IMR-90 (cell line): ENCODE measurements around the gene METTL14. TPM values are rescaled to one million over a fixed set of nuclear protein-coding genes. Genes with fewer than 3 reads are reported as not detected.

ENCODE experiments used
- ATAC-seq: fragments of 200-7000 bp; cut with Tn5 transposase; 2 replicates; pipeline ENCODE4 v1.9.1; 2020; ENCODE audit warnings: low read depth, mild to moderate bottlenecking, moderate library complexity
- BruUV-seq: library from RNA; stranded (reverse); fragments of 400-500 nt; replicated peaks from 2 replicates; lab custom pipeline; 2021; lab: Mats Ljungman, UMichigan
- CTCF ChIA-PET: fragments of 300-600 bp; formaldehyde crosslinking; extraction: SDS; loops from one replicate; lab custom pipeline; 2021; ENCODE audit warnings: antibody characterized with exemption; lab: Yijun Ruan, JAX
- POLR2A ChIA-PET: fragments of 300-600 bp; sonication (Branson Sonifier 250); formaldehyde crosslinking; loops from one replicate; lab custom pipeline; 2022; ENCODE audit warnings: antibody characterized with exemption; ENCODE audit not compliant: unreplicated experiment; lab: Charles Lee
- DNase-seq: peaks from one replicate; pipeline ENCODE4 v3.0.0; 2013
- H2AFZ ChIP-seq: replicated peaks from 2 replicates; pipeline ENCODE3; 2013; ENCODE audit warnings: low read length, mild to moderate bottlenecking; ENCODE audit not compliant: poor library complexity
- H2AK5ac ChIP-seq: 2 replicates; pipeline ENCODE4 v1.6.1; 2013; ENCODE audit warnings: low read depth, low read length, inconsistent platforms
- H2AK9ac ChIP-seq: replicated peaks from 2 replicates; pipeline ENCODE3; 2013; ENCODE audit warnings: mild to moderate bottlenecking, low read depth, low read length, moderate library complexity; ENCODE audit not compliant: poor library complexity
- H2BK120ac ChIP-seq: 2 replicates; pipeline ENCODE4 v1.6.1; 2013; ENCODE audit warnings: low read depth, low read length, inconsistent platforms
- H2BK15ac ChIP-seq: 3 replicates; pipeline ENCODE4 v1.6.1; 2013; ENCODE audit warnings: low read depth, low read length, inconsistent platforms
- H2BK20ac ChIP-seq: 2 replicates; pipeline ENCODE4 v1.6.1; 2013; ENCODE audit warnings: low read depth, mild to moderate bottlenecking, inconsistent platforms, low read length, moderate library complexity
- H2BK5ac ChIP-seq: 2 replicates; pipeline ENCODE4 v1.6.1; 2013; ENCODE audit warnings: mild to moderate bottlenecking, low read depth, low read length, inconsistent platforms; ENCODE audit not compliant: poor library complexity, severe bottlenecking
- H3K14ac ChIP-seq: replicated peaks from 2 replicates; pipeline ENCODE4 v1.6.1; 2013; ENCODE audit warnings: low read depth, low read length, inconsistent platforms
- H3K18ac ChIP-seq: 2 replicates; pipeline ENCODE4 v1.6.1; 2013; ENCODE audit warnings: low read depth, low read length, control low read depth
- H3K23ac ChIP-seq: 2 replicates; pipeline ENCODE4 v1.6.1; 2013; ENCODE audit warnings: low read depth, low read length, inconsistent platforms
- H3K27ac ChIP-seq: 2 replicates; pipeline ENCODE4 v1.5.1; 2013; ENCODE audit warnings: mild to moderate bottlenecking, control low read depth, low read length; ENCODE audit not compliant: insufficient read depth
- H3K27me3 ChIP-seq: 2 replicates; pipeline ENCODE4 v1.6.1; 2013; ENCODE audit warnings: low read length; ENCODE audit not compliant: control insufficient read depth, insufficient read depth
- H3K36me3 ChIP-seq: 2 replicates; pipeline ENCODE4 v1.6.1; 2013; ENCODE audit warnings: low read length, mixed read lengths; ENCODE audit not compliant: control insufficient read depth, insufficient read depth
- H3K4ac ChIP-seq: 2 replicates; pipeline ENCODE4 v1.6.1; 2013; ENCODE audit warnings: low read depth, low read length, inconsistent platforms
- H3K4me1 ChIP-seq: 2 replicates; pipeline ENCODE4 v1.6.1; 2013; ENCODE audit warnings: low read length, mixed read lengths; ENCODE audit not compliant: control insufficient read depth, insufficient read depth
- H3K4me2 ChIP-seq: 2 replicates; pipeline ENCODE4 v1.6.1; 2013; ENCODE audit warnings: low read depth, mild to moderate bottlenecking, control low read depth, low read length, moderate library complexity
- H3K4me3 ChIP-seq: 2 replicates; pipeline ENCODE4 v1.5.1; 2013; ENCODE audit warnings: low read depth, mild to moderate bottlenecking, control low read depth, low read length, moderate library complexity; ENCODE audit not compliant: insufficient read depth
- H3K56ac ChIP-seq: 2 replicates; pipeline ENCODE4 v1.6.1; 2013; ENCODE audit warnings: low read length, inconsistent platforms; ENCODE audit not compliant: insufficient read depth; ENCODE audit errors: extremely low read depth
- H3K79me1 ChIP-seq, 2 experiments: 2 replicates each; pipeline ENCODE4 v1.6.1; 2013; ENCODE audit warnings: low read length in 2 of 2, inconsistent platforms in 1 of 2, low read depth in 1 of 2
- H3K9ac ChIP-seq: 2 replicates; pipeline ENCODE4 v1.6.1; 2013; ENCODE audit warnings: low read depth, low read length, control low read depth
- H3K9me1 ChIP-seq: 2 replicates; pipeline ENCODE4 v1.6.1; 2013; ENCODE audit warnings: low read length, inconsistent platforms; ENCODE audit not compliant: insufficient read depth
- H3K9me3 ChIP-seq: 2 replicates; pipeline ENCODE4 v1.6.1; 2013; ENCODE audit warnings: low read length; ENCODE audit not compliant: control insufficient read depth, insufficient read depth
- H4K20me1 ChIP-seq: 2 replicates; pipeline ENCODE4 v1.6.1; 2013; ENCODE audit warnings: low read length, inconsistent platforms; ENCODE audit not compliant: insufficient read depth
- H4K5ac ChIP-seq: 2 replicates; pipeline ENCODE4 v1.6.1; 2013; ENCODE audit warnings: mild to moderate bottlenecking, low read depth, low read length, control low read depth
- H4K8ac ChIP-seq, 2 experiments: 2 replicates each; pipeline ENCODE4 v1.6.1; 2013; ENCODE audit warnings: low read depth in 2 of 2, low read length in 2 of 2, control low read depth in 1 of 2, inconsistent platforms in 1 of 2
- H4K91ac ChIP-seq: 2 replicates; pipeline ENCODE4 v1.6.1; 2013; ENCODE audit warnings: low read depth, low read length, inconsistent platforms; ENCODE audit not compliant: insufficient read depth
- MAFK ChIP-seq: IDR thresholded peaks from 2 replicates; pipeline ENCODE4 v1.6.1; 2012; ENCODE audit warnings: low read depth, low read length, improper control_type of control experiment
- MAZ ChIP-seq: IDR thresholded peaks from 2 replicates; pipeline ENCODE4 v1.6.1; 2012; ENCODE audit warnings: low read depth, mild to moderate bottlenecking, low read length, improper control_type of control experiment, moderate library complexity, borderline replicate concordance
- MXI1 ChIP-seq: IDR thresholded peaks from 2 replicates; pipeline ENCODE4 v1.6.1; 2012; ENCODE audit warnings: low read depth, mild to moderate bottlenecking, low read length, moderate library complexity, borderline replicate concordance
- NFE2L2 ChIP-seq: fragments of 150-350 bp; IDR thresholded peaks from 2 replicates; pipeline ENCODE4 v1.6.1; 2016; ENCODE audit warnings: low read depth, mild to moderate bottlenecking, low read length
- POLR2A ChIP-seq: IDR thresholded peaks from 2 replicates; pipeline ENCODE4 v1.6.1; 2012; ENCODE audit warnings: mild to moderate bottlenecking, low read depth, low read length
- RAD21 ChIP-seq: IDR thresholded peaks from 2 replicates; pipeline ENCODE4 v1.6.1; 2012; ENCODE audit warnings: low read length, improper control_type of control experiment
- RCOR1 ChIP-seq: IDR thresholded peaks from 2 replicates; pipeline ENCODE4 v1.6.1; 2012; ENCODE audit warnings: mild to moderate bottlenecking, low read length, improper control_type of control experiment; ENCODE audit not compliant: insufficient replicate concordance
- WGBS, 2 experiments: methylation state at CpG; one replicate each; pipeline versions ENCODE4 v1.1.5 to v1.1.7; 2013; ENCODE audit warnings: missing lambda C conversion rate in 2 of 2; ENCODE audit not compliant: insufficient read length in 1 of 2; ENCODE audit errors: extremely low coverage in 2 of 2; 5-methylcytosine and 5-hydroxymethylcytosine counted together
- dilution Hi-C: fragments of 300-500 bp; cut with HindIII; formaldehyde crosslinking; loops from one replicate; pipeline ENCODE4 v1.14.3; 2018; ENCODE audit warnings: low sequenced_read_pairs; ENCODE audit not compliant: unreplicated experiment
- in situ Hi-C: fragments of 300-500 bp; cut with MboI; formaldehyde crosslinking; loops from 3 replicates; pipeline ENCODE4 v1.14.3; 2019; ENCODE audit warnings: low sequenced_read_pairs, inconsistent platforms, mixed read lengths
- intact Hi-C: fragments of 100-400 bp; cut with micrococcal nuclease; formaldehyde crosslinking; loops from 2 replicates; pipeline ENCODE4 v1.10.0; 2022
- polyA plus RNA-seq, 3 experiments: library from polyadenylated mRNA; depleted of rRNA; stranded (reverse); fragments of >200 nt; gene quantifications; 2 replicates each; pipeline ENCODE4 v1.2.3, GENCODE V29; 2012; ENCODE audit warnings: low replicate concordance in 1 of 3
- total RNA-seq: library from RNA; depleted of rRNA; stranded (reverse); fragments of >200 nt; gene quantifications from 2 replicates; pipeline ENCODE4 v1.2.3, GENCODE V29; 2012
- TF ChIP-seq, protein P1 (sequence below): fragments of 150-350 bp; IDR thresholded peaks from 2 replicates; pipeline ENCODE4 v1.6.1; 2016; ENCODE audit warnings: low read depth, mild to moderate bottlenecking, low read length, moderate library complexity, borderline replicate concordance

The METTL14 gene
- total and polyA plus RNA-seq, 2 of the 4 experiments (the other 2 are of a cell fraction), result 5.0 to 9.3 TPM

DNA sequence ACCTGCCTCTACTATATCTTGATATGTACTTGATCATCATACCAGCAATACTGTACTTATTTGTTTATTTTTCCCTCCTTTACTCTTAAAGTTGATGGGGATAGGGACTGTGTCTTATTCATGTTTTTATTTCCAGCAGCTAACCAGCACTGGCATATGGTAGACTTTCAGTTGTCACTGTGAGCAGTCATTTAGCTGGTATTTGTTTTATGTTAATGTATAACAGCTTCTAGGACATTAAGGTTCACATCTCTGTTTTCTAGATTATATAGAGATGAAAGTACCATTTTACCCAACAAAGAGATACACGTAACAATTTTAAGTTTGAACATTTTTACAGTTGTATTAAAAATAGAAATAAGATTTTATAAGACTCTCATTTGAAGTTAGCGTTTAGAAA, 17.9 kb downstream of the METTL14 start:
- POLR2A ChIA-PET, result no interaction called here
- peaks cover 27% of the 10 kb centered on the region for H3K36me3 ChIP-seq
- in situ Hi-C loops, result no loop called here

More for the DNA sequence above, 17.9 kb downstream of the METTL14 start:
- H4K91ac ChIP-seq, result no peak overlapping the region
- H3K27me3 ChIP-seq, result no peaks in the 10 kb centered on the region
- no TSS peak for BruUV-seq
- H3K14ac ChIP-seq, result no peak overlapping the region
- dilution Hi-C loops, result no loop called here
- no peak overlapping the region for H3K56ac ChIP-seq
- no peaks in the 10 kb centered on the region; the same call in 1 of the 2 replicates for H4K20me1 ChIP-seq
- no peak overlapping the region for H2BK20ac ChIP-seq
- ATAC-seq, result no peak
- no peak overlapping the region for H2AK5ac ChIP-seq
- no peak for TF ChIP-seq RAD21
- TF ChIP-seq, protein P1, sequence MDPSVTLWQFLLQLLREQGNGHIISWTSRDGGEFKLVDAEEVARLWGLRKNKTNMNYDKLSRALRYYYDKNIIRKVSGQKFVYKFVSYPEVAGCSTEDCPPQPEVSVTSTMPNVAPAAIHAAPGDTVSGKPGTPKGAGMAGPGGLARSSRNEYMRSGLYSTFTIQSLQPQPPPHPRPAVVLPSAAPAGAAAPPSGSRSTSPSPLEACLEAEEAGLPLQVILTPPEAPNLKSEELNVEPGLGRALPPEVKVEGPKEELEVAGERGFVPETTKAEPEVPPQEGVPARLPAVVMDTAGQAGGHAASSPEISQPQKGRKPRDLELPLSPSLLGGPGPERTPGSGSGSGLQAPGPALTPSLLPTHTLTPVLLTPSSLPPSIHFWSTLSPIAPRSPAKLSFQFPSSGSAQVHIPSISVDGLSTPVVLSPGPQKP, result no peak
- TF ChIP-seq MAFK, result no peak
- no peak for TF ChIP-seq NFE2L2
- TF ChIP-seq POLR2A, result no peak
- no peak for TF ChIP-seq MXI1
- TF ChIP-seq MAZ, result no peak
- TF ChIP-seq RCOR1, result no peak
- no peak overlapping the region for H4K8ac ChIP-seq
- H3K4me3 ChIP-seq, result no peak overlapping the region
- DNase-seq, result no peak
- H3K9me1 ChIP-seq, result 0 out of 2 replicates have a peak, but pooled peaks cover 5% of the 10 kb centered on the region
- no peak overlapping the region for H2BK15ac ChIP-seq
- no CpG with 5 or more reads among the region's 2 CpGs for WGBS, 2 experiments
- no peak overlapping the region for H3K4me2 ChIP-seq
- H3K9ac ChIP-seq, result no peak overlapping the region
- intact Hi-C loops, result no loop called here
- no peaks in the 10 kb centered on the region for H3K9me3 ChIP-seq
- H4K5ac ChIP-seq, result no peak overlapping the region
- H2BK5ac ChIP-seq, result no peak overlapping the region
- no peak overlapping the region for H2AK9ac ChIP-seq
- no peaks in the 10 kb centered on the region for H3K4me1 ChIP-seq
- H3K27ac ChIP-seq, result no peak overlapping the region
- no peak overlapping the region for H3K4ac ChIP-seq
- no peak overlapping the region for H3K23ac ChIP-seq
- H2BK120ac ChIP-seq, result no peak overlapping the region
- peaks cover 0 to 4% of the 10 kb centered on the region in 2 experiments; a peak in 1 of 4 replicates for H3K79me1 ChIP-seq
- no peak overlapping the region for H3K18ac ChIP-seq
- CTCF ChIA-PET, result no interaction called here
- no peak overlapping the region for H2AFZ ChIP-seq
